ENCODE measurements around the gene PRCP. TPM values are rescaled to one million over a fixed set of nuclear protein-coding genes. Genes with fewer than 3 reads are reported as not detected.

The PRCP gene
- total RNA-seq, 1 experiment from 2014 or later: 51.5 TPM

DNA sequence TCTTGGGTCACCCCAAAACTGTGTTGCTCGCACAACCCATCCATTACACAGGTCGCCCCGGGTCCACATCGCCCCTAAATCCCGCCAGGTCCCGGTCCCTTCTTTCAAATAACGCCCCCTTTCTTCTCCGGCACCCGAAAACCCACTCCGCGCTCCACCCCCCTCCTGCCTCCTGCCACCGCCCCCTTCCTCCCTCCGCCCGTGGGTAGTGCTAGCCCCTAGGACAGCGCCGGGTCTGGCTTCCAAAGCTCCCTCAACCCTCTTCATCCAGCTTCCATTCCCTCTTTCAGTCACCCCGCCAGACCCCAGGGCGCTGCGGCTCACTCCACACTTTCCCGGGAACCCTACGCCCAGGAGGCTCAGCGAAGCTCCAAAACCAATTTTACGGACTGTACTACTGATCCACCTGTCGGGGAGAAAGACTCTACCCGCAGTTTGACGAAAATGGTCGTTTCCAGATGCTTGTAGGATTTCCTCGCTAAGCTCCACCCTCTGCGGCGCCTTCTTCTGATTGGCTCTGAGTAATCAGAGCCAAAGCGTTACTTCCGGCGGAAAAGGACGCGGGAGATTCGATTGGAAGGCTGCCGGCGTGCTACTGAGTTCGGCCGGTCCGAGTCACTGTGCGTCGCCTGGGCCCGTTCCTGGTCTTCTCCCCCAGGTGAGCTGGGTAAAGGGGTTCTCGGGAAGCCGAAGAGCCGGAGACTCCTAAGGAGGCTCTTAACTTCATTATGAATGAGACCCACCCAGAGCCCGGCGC is 1.1 kb upstream of the PRCP start, which contains the start of gene DDIAS:
Gene DDIAS, plus strand, starts transcription at position 572 of the 757 bp plus-strand sequence. CDS start 13,003 bp downstream, outside the sequence.
- H2AFZ ChIP-seq (ENCODE audit: low read length): peak within 1 kb of the TSS; percentile 90
- intact Hi-C loops (cut with micrococcal nuclease): loop anchor here (1.0 to 2.0 kb wide), 6 partner anchors 43 to 385 kb away; partner anchors contain the start of genes ANKRD42, CCDC90B and PCF11
- no peaks in the 10 kb centered on the region for H3K9me2 ChIP-seq (replicated peaks; ENCODE audit: low read length)
- ATAC-seq: peak; percentile 59
- H4K20me1 ChIP-seq (ENCODE audit: low read length): 0 out of 2 replicates have a peak, but pooled peaks cover under 1% of the 10 kb centered on the region
- no peaks in the 10 kb centered on the region for H3K36me3 ChIP-seq (ENCODE audit: low read depth, low read length)
- H3K79me2 ChIP-seq (ENCODE audit: low read length): peaks cover 64% of the 10 kb centered on the region
- H3K4me3 ChIP-seq (ENCODE audit: low read length): peak within 1 kb of the TSS; percentile 83
- DNase-seq: peak; percentile 100
- peak within 1 kb of the TSS; percentile 9 for H3K27ac ChIP-seq (ENCODE audit: low read length)
- no peaks in the 10 kb centered on the region for H3F3A ChIP-seq (ENCODE audit: low read length, unreplicated experiment)
- H3K9me3 ChIP-seq (ENCODE audit: low read length): no peaks in the 10 kb centered on the region
- ChIA-PET POLR2A (ENCODE audit: unreplicated experiment) (interaction anchor here (0.5 to 2.1 kb wide), 5 partner anchors 25 to 271 kb away, joined by 3 to 18 read pairs (median 5); partner anchors contain the start of gene PCF11), CTCF (interaction anchor here (0.6 to 2.3 kb wide), 3 partner anchors 26 to 381 kb away, joined by 3 to 20 read pairs (median 4); no protein-coding TSS in a partner anchor)
- no TSS peak for BruUV-seq (replicated peaks)
- peaks cover 27% of the 10 kb centered on the region for H3K4me1 ChIP-seq (ENCODE audit: insufficient read depth, low read length)
- H3K9ac ChIP-seq (ENCODE audit: low read length): peak within 1 kb of the TSS; percentile 65
- no peaks in the 10 kb centered on the region for H3K27me3 ChIP-seq (ENCODE audit: low read length)
- TF ChIP-seq EZH2 (IDR thresholded peaks at IDR 0.05; ENCODE audit: low read length, unreplicated experiment): no peak
- TF ChIP-seq, protein P1, sequence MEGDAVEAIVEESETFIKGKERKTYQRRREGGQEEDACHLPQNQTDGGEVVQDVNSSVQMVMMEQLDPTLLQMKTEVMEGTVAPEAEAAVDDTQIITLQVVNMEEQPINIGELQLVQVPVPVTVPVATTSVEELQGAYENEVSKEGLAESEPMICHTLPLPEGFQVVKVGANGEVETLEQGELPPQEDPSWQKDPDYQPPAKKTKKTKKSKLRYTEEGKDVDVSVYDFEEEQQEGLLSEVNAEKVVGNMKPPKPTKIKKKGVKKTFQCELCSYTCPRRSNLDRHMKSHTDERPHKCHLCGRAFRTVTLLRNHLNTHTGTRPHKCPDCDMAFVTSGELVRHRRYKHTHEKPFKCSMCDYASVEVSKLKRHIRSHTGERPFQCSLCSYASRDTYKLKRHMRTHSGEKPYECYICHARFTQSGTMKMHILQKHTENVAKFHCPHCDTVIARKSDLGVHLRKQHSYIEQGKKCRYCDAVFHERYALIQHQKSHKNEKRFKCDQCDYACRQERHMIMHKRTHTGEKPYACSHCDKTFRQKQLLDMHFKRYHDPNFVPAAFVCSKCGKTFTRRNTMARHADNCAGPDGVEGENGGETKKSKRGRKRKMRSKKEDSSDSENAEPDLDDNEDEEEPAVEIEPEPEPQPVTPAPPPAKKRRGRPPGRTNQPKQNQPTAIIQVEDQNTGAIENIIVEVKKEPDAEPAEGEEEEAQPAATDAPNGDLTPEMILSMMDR (conservative IDR thresholded peaks at IDR 0.05; ENCODE audit: low read depth, low read length): no peak
- TF ChIP-seq EZH2phosphoT487 (IDR thresholded peaks at IDR 0.05; ENCODE audit: borderline replicate concordance, low read length): no peak
- H3K4me2 ChIP-seq (ENCODE audit: low read length): peak within 1 kb of the TSS; percentile 93

DNA sequence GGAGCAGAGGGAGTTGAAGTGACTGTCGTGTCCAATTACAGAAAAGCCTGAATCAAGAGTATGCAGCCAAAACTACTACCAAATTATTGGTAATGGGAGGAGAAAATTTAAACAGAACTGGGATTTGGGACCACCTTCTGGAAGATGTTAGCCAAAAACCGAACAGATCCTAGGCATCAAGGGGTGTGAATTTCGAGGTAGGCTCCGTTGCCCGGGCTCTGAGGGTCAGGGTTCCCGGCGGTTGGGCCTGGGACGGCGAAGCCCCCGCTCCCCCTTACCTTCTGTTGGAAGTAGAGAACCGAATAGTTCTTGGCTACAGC is 313 bp downstream of the PRCP start:
- TSS peak; percentile 63 for BruUV-seq (replicated peaks)
- intact Hi-C loops (cut with micrococcal nuclease): loop anchor here (1.0 to 2.0 kb wide), 7 partner anchors 33 to 387 kb away; partner anchors contain the start of genes ANKRD42, CCDC90B and PCF11
- Histone ChIP-seq H3K9me2 (replicated peaks; ENCODE audit: low read length) (no peaks in the 10 kb centered on the region), H3K4me2 (ENCODE audit: low read length) (peak overlapping the region; percentile 93), H3K9ac (ENCODE audit: low read length) (peak overlapping the region; percentile 76), H3K4me3 (ENCODE audit: low read length) (peak overlapping the region; percentile 83), H3K27me3 (ENCODE audit: low read length) (no peaks in the 10 kb centered on the region), H3K9me3 (ENCODE audit: low read length) (no peaks in the 10 kb centered on the region), H3K27ac (ENCODE audit: low read length) (no peak overlapping the region), H3K36me3 (ENCODE audit: low read depth, low read length) (no peaks in the 10 kb centered on the region), H3F3A (ENCODE audit: low read length, unreplicated experiment) (no peaks in the 10 kb centered on the region), H4K20me1 (ENCODE audit: low read length) (no peaks in the 10 kb centered on the region), H3K79me2 (ENCODE audit: low read length) (peaks cover 62% of the 10 kb centered on the region), H3K4me1 (ENCODE audit: insufficient read depth, low read length) (peaks cover 21% of the 10 kb centered on the region), H2AFZ (ENCODE audit: low read length) (peak overlapping the region; percentile 90)
- DNase-seq (no peak), ATAC-seq (peak; percentile 1)
- POLR2A ChIA-PET (ENCODE audit: unreplicated experiment): interaction anchor here (0.5 to 2.1 kb wide), 8 partner anchors 31 to 386 kb away, joined by 3 to 18 read pairs (median 4); partner anchors contain the start of genes CCDC90B and PCF11
- no peak for TF ChIP-seq EZH2phosphoT487 (IDR thresholded peaks at IDR 0.05; ENCODE audit: borderline replicate concordance, low read length)
- TF ChIP-seq, protein P1 (conservative IDR thresholded peaks at IDR 0.05; ENCODE audit: low read depth, low read length): no peak
- TF ChIP-seq EZH2 (IDR thresholded peaks at IDR 0.05; ENCODE audit: low read length, unreplicated experiment): no peak
- CTCF ChIA-PET: interaction anchor here (2.3 kb wide), 1 partner anchor 32 kb away, joined by 20 read pairs; no protein-coding TSS in a partner anchor

Measured in PC-3 (cell line).